Measurements from ENCODE around the gene SH3BP4.
"Not testable (repeated sequence)": the region's sequence is repeated elsewhere in the genome, so short reads cannot be mapped to it uniquely, and the experiment has no call there.

The SH3BP4 gene

DNA sequence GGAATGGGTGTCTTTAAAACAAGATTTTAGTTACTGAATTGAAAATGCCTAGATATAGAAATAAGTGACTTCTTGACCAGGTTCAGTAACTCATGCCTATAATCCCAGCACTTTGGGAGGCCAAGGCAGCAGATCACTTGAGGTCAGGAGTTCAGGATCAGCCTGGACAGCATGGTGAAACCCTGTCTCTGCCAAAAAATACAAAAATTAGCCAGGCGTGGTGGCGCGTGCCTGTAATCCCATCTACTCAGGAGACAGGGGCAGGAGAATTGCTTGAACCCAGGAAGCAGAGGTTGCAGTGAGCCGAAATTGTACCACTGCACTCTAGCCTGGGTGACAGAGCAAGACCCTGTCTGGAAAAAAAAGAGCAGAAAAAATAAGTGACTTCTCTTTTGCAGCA, 68.3 kb downstream of the SH3BP4 start:
- DNase-seq (ENCODE audit: low spot score) = not testable (repeated sequence)

DNA sequence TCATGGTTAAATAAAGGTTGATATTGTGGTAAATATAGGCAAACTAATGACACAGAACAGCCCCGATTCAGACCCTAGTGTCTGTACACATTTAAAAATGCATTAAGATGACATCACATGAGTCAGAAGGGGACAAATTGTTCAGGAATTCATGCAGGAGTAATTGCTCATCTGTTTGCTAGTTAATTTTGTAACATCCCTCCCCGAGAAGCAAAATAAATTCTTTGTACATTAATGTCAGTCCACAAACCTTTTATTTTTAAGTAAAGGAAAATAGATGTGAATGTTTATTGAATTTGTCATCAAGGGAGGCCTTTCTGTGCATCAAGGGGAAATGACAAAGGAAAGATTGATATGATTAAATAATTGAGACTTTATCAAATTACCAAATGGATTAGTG, 69.9 kb downstream of the SH3BP4 start:
- DNase-seq (ENCODE audit: low spot score) = peak; percentile 82

DNA sequence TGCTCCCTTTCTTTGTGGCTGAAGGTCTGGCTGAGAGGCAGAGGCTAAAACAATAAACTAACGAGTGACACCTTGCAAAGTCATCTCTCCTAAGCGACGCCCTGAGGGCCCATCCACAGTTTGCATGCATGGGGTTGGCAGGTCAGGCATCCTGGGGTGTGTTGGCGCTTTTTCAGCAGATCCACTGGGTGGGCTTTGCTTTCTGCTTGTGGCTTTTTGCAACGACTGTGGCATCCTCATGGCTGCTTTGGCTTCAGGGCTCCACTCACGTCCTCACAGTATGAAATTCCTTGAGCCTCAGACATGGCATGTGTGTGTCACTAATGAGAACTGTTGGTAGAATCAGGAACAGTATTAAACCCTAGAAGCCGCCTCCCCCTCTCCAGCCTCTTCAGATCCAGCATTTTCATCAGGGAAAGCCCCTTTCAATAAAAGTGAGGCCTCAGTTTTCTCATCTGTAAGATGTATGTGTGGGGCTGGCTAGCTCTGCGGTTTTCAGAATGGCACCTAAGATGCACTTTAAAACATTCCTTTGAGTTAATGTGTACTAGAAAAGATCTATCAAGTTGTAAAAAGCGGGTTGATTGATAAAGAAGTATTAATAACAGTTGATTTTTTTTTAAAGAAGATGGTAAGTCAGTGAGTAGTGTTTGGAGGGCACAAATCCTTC, 72.5 kb downstream of the SH3BP4 start:
- peak; percentile 37 for DNase-seq (ENCODE audit: low spot score)

DNA sequence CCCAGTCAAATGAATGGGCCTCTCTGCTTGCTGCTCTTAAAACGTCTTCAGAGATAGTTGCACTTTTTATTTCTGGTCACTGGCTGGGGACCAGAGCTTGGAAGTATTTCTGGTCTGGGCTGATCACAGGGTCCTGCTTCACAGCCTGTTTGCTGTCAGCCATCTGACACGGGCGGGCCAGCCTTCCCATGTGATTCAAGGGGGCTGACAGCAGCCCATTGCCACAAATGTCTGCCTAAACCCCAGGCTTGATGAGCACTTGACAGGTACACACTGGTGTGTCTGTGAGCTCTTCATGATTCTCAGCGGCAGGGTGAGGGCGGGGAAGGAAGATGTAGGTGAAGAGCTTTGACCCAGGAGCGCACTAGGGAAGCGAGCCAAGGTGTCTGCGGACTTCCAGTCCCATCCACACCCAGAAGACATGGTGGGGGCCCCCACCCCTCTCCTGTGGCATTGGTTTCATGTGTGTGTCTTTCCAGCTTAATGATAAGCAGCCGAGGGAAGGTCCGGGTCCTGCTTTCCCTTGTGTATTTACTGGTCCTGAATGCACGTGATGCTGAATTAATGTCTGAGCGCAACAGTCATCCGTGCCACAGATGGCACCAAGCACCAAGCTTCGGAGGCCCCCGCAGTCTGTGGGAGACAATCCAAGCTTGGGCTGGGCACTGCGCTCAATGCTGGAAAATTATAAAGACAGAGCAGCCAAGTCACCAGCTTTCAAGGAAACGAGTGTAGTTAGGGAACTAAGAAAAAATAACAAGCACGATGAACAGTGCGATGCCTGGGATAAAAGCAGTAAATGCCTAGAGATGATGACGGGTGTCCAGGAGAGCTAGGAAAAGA, 73.3 kb downstream of the SH3BP4 start:
- peak; percentile 20 for DNase-seq (ENCODE audit: low spot score)

DNA sequence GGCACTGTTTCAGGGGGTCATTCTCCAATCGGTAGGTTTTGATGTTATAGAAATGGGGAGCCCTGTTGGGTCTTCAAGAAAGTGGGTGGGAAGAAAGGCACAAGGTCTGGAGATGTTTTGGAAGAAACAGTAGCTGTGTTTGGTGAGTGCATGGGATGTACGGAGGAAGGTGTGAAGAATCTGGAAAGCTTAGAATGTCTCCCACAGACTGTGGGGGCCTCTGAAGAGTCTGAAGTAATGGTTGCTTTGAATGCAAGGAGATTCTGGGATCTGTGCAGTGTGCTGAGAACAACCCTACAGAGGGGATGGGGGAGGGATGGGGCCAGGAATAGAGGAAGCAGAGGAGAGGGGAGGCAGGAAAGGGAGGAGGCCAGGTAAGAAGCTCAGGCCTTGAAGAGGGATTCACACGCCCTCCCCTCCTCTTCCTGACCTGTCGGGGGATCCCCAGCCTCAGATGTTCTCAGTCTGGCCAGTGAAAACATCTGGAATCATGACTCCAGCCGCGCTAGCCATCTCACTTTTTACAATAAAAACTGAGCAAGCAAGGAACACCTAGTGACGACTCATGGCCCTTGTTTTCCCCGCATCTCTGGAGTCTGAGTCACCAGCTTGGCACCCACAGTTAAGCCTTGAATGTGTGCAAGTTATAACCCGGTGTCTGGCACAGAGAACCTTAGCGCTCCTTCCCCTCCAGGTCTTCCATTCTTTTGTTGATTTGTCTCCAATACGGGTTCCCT, 74.2 kb downstream of the SH3BP4 start:
- DNase-seq (ENCODE audit: low spot score) = peak; percentile 47

DNA sequence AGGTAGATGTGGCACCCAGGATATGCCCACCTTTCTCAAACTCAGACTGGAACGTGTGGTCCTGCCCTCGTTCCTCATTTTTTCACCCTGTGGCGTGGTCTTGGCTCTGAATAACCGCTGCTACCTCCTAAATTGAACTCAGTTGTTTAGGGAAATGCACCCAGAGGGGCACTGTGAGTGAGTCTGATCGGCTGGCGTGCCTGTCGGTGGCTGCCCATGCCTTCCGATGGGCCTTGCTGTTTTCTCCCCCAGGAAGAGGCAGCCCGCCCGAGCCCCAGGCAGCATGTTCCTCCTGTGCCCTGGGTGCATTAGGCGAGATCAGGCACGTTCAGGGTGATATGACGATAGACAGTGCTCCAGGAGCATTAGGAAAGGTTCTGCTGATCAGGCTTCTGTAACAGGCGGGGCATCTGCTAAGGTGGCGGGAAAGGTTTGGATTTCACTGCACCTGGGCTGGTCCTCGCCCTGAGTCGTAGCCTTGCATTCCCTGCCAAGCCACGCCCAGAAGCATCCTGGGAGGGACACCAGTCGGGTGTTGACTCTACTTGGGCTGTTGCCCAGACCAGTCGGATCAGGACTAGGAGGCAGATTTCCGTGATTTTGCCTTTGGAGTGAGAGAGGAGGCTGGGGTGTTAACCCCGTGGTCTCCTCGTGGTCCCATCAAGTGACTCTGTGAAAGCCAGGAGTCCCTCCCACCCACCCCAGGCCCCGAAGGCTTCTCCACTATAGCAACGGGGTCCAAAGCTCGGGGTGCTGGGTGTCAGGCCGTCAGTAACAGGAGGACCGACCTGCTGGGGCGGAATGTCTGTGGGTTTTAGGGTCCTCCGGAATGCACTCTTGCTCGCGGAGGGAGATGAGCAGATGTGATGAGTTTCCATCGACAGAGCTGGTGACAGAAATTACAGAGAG, 75.1 kb downstream of the SH3BP4 start:
- DNase-seq (ENCODE audit: low spot score) = peak; percentile 65

DNA sequence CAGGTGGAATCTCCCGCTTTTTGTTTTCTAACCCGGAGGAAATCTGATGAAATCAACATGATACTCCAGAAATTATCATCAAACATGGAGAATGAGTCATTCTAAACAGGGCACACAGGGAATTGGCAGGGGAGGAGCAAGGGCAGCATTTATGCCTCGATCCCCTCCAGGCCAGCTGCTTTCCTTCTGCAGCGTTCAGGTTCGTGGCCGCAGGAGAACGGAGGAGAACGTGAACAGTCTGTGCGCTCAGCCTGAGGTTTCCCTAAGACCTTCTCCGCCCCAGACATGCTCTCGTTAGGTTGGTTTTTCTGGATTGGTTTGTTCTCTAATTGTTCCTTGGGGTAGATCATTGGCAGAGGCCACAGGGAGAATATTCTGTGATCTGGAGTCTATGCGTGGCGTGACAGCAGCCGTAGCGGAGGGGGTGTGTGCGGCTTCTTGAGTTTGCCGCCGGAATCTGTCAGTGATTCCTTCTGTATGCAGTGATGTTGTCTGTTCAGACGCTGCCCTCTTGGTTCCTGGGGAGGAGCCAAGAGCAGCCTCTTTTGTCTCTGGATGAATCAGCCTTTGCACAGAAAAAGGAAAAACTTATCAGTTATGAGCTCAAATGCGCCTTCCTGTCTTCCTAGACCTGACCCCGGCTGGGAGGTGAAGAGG, 75.9 kb downstream of the SH3BP4 start:
- peak; percentile 86 for DNase-seq (ENCODE audit: low spot score)

DNA sequence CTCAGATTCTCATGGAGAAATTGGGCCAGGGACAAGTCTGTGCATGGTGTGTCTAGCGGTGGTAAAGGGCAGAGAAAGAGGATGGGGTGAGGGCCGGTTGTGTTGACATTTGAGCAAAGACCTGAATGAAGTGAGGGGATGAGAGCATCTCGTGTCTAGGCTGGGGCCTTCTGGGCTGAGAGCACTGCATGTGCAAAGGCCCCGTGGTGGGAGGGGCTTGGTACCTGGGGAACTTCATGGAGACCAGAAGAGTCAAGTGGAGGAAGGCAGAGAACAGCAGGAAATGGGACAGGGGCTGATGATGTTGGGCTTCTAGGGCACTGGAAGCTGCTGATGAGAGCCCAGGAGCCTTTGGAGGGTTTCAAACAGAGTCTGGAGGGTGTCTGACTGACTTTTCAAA, 76.8 kb downstream of the SH3BP4 start:
- no peak for DNase-seq (ENCODE audit: low spot score)

DNA sequence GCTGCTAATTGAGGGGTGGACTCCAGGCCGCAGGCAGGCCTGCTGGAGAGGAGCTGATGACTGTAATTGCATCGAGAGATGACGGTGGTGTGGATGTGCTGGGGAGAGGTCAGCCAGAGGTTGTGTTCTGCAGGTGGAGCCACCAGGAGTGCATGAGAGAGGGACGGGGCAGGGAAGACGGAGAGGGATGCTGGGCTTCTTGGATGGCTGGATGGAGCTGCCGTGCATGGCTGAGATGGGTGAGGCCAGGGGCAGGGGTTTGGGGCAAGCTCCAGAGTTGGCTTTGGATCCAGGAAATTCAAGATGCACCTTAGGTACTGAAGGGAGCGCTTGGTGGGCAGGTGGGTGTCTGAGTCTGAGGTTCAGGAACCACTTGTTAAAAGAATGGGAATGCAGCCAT, 77.2 kb downstream of the SH3BP4 start:
- DNase-seq (ENCODE audit: low spot score) = no peak

DNA sequence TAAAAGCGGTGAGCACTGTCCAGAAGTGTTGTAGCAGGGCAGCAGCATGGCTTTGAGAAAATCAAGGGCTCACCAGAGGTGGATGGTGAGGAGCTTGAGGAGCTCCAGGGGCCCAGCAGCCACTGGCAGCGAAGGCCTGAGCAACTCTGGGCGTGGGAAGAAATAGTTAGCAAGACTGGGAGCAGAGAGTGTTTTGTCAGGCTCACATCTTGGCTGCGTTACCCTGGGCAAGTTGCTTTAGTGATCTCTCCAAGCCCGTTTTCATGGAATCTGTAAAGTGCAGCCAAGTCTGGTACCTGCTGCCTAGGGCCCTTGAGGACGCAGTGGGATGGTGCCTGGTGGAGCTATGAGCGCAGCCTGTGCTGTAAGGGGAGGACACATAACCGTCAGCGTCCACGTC, 78.3 kb downstream of the SH3BP4 start:
- no peak for DNase-seq (ENCODE audit: low spot score)

DNA sequence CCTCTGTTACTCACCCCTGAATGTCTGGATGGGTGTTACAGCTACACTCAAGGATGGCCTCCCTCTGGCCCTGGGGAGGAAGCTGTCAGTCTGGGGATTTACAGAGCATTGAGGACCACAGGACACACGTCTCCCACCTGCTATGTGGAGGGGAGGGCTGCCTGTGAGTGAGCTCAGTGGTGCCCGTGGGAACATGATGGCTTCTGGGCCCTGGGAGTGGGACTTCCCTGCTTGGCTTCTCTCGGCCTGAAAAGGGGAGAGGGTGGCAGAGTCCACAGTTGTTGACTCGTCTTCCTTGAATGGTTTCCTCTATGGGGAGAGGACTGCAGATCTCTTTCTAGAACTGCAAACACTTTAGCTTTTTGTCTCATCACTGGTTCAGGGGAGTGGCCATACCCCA, 79.1 kb downstream of the SH3BP4 start:
- DNase-seq (ENCODE audit: low spot score) = no peak

DNA sequence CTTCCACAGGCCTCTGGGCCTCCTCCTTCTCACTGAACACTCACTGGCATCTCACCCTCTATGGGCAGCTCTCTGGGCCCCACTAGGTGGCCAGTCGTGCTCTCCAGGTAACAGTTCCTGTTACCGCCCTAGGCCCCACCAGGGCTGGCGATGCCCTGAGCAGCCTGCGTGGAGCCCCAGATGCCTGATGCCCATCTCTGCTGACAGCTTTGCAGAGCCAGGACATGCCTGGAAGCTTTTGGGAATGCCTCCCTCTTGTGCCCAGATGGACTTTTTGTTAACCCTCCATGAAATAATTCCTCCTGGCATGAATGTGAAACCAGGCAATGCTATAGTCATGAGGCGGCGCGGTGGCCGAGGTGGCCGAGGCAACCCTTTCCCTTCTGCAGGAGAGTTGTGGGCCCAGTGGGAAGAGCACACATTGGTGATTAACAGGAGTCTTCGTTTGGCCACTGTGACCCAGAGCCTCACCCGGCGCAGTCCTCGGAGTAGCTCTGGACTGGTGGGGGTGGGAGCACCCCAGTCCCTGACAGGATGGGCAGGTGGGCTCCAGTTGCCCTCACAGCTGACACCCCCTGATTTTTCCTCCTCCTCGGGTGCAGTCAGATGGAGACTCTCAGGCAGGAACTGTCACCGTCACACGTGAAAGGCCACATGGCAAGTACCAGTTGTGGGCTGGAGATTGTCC, 80.0 kb downstream of the SH3BP4 start:
- DNase-seq (ENCODE audit: low spot score) = no peak

DNA sequence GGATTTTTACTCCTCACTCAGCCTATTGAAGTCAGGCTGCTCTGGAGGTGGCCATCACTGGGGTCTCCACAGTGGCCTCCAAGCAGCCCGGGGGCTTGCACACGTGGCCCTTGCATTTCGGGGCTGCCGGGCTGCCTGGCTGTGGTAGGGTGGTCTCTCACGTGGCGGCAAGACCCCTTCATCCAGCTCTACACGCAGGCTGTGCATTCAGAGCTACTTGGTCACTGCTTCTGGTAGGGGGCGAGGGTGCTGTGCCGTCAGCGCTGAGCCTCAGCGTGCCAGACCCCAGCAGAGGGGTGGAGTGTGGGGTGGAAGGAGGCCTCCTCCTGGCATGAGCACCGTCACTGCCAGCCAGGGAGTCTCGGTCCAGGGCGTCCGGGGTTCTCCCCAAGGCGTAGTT, 80.6 kb downstream of the SH3BP4 start:
- DNase-seq (ENCODE audit: low spot score) = no peak

DNA sequence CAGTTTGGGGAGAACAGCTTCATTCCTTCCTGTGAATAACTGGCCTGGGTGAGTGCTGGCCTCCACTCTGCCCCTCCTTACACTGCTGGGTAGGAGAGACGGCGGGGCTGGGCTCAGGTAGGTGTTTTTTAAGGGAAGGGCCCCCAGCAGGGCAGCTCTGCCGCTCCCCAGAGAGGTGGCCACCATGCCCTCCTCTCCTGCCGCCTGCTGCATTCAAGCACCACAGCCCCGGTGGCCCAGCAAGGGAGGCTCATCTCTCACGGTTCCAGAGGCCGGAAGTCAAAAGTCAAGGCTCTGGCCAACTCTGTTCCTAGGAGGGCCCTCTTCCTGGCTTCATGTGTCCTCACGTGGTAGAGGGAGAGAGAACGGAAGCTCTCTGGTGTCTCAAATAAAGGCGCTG, 81.1 kb downstream of the SH3BP4 start:
- DNase-seq (ENCODE audit: low spot score) = no peak

DNA sequence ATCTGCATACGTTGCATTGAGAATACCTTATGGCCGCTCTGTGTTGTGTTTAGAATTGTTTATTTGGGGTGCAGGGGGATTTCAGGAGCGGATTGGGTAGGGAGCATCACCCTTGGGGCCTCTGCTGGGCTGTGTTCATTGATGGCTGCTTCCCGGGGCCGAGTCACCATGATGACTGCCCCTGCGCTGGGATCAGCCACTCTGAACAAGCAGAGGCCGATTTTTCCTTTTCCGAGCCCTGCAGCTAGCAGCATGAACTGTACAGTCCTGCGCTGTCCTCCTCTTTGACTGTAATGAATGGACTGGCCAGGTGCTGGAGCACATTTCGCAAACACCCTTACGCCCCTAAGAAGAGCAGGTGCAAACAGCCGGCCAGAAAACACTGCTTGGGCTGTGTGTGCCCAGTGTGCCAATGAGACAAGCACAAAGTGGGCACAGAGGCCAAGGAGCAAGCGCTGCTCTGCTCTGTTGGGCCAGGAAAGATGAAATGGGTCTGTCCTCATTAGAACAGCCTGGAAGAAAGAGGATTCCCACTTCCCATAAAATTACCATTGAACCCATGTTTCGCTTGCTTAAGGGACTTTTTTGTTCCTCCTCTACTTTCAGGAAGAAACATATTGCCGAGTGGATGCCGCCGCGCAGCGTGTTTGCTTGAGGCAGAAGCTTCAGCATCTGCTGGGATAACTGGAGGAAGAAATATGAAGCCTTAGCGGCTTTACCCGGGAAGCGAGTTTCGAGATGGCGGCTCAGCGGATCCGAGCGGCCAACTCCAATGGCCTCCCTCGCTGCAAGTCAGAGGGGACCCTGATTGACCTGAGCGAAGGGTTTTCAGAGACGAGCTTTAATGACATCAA, 82.7 kb downstream of the SH3BP4 start:
- DNase-seq (ENCODE audit: low spot score) = no peak

DNA sequence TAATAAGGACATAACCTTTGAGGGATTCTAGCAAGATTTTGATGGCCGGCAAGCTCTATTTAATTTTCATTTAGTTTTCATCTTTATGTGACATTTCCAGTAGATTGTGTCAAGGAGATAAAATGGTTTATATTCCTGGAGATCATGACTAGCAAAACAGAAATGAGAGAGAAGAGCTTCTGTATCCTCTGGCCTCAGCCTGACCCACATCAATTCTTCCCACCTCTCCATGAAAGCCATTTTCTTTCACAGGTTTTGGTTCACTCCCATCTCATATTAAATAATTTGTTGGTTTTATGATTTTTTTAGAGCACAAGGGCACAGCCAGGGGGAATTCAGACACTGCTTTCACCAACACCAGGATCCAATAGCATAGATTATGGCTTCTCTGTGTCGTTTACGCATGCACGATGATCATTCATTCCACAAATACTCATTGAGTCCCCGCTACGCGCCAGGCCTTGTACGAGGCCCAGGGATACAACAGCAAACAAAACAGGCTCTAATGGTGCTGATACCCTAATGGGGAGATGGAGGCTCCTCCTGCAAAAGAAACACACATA, 85.9 kb downstream of the SH3BP4 start:
- no peak for DNase-seq (ENCODE audit: low spot score)

DNA sequence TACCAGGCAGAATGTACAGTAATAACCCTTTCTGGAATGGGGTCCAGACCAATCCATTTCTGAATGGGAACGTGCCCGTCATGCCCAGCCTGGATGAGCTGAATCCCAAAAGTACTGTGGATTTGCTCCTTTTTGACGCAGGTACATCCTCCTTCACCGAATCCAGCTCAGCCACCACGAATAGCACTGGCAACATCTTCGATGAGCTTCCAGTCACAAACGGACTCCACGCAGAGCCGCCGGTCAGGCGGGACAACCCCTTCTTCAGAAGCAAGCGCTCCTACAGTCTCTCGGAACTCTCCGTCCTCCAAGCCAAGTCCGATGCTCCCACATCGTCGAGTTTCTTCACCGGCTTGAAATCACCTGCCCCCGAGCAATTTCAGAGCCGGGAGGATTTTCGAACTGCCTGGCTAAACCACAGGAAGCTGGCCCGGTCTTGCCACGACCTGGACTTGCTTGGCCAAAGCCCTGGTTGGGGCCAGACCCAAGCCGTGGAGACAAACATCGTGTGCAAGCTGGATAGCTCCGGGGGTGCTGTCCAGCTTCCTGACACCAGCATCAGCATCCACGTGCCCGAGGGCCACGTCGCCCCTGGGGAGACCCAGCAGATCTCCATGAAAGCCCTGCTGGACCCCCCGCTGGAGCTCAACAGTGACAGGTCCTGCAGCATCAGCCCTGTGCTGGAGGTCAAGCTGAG, 89.6 kb downstream of the SH3BP4 start:
- no peak for DNase-seq (ENCODE audit: low spot score)

DNA sequence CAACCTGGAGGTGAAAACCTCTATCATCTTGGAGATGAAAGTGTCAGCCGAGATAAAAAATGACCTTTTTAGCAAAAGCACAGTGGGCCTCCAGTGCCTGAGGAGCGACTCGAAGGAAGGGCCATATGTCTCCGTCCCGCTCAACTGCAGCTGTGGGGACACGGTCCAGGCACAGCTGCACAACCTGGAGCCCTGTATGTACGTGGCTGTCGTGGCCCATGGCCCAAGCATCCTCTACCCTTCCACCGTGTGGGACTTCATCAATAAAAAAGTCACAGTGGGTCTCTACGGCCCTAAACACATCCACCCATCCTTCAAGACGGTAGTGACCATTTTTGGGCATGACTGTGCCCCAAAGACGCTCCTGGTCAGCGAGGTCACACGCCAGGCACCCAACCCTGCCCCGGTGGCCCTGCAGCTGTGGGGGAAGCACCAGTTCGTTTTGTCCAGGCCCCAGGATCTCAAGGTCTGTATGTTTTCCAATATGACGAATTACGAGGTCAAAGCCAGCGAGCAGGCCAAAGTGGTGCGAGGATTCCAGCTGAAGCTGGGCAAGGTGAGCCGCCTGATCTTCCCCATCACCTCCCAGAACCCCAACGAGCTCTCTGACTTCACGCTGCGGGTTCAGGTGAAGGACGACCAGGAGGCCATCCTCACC, 90.2 kb downstream of the SH3BP4 start:
- DNase-seq (ENCODE audit: low spot score) = no peak
